Uterus (tissue), 2 donors: Measurements from ENCODE around the gene SLF1.

ENCODE experiments used
- POLR2A ChIP-seq, 2 donors: fragments of 450-650 bp; IDR thresholded peaks; one replicate each; pipeline ENCODE4 v1.6.1; 2016; ENCODE audit warnings: antibody characterized with exemption in 2 of 2, mild to moderate bottlenecking in 1 of 2, moderate library complexity in 1 of 2
- TF ChIP-seq, protein P1 (sequence below), 4 experiments: fragments of 200-600 bp in 2 of 4; fragments of 450-650 bp in 2 of 4; sonication (generic) in 2 of 4; IDR thresholded peaks; one replicate each; pipeline ENCODE4 v1.5.1; 2016 to 2019; ENCODE audit warnings: antibody characterized with exemption in 4 of 4, mild to moderate bottlenecking in 2 of 4, moderate library complexity in 1 of 4

GRCh38 chr5:94692581-94692980 is 74.1 kb downstream of the SLF1 start:
- TF ChIP-seq, protein P1, sequence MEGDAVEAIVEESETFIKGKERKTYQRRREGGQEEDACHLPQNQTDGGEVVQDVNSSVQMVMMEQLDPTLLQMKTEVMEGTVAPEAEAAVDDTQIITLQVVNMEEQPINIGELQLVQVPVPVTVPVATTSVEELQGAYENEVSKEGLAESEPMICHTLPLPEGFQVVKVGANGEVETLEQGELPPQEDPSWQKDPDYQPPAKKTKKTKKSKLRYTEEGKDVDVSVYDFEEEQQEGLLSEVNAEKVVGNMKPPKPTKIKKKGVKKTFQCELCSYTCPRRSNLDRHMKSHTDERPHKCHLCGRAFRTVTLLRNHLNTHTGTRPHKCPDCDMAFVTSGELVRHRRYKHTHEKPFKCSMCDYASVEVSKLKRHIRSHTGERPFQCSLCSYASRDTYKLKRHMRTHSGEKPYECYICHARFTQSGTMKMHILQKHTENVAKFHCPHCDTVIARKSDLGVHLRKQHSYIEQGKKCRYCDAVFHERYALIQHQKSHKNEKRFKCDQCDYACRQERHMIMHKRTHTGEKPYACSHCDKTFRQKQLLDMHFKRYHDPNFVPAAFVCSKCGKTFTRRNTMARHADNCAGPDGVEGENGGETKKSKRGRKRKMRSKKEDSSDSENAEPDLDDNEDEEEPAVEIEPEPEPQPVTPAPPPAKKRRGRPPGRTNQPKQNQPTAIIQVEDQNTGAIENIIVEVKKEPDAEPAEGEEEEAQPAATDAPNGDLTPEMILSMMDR (IDR thresholded peaks at IDR 0.05), result no peak
- TF ChIP-seq POLR2A (IDR thresholded peaks at IDR 0.05), result no peak
